NCI-H1092 treated with DMSO at 0.1 percent for 48 hours (cell line): ENCODE results near the gene CREBZF.

Source experiments
- DNase-seq: peaks from one replicate; lab custom pipeline; 2025; lab: John Stamatoyannopoulos, UW

Gene CREBZF, protein sequence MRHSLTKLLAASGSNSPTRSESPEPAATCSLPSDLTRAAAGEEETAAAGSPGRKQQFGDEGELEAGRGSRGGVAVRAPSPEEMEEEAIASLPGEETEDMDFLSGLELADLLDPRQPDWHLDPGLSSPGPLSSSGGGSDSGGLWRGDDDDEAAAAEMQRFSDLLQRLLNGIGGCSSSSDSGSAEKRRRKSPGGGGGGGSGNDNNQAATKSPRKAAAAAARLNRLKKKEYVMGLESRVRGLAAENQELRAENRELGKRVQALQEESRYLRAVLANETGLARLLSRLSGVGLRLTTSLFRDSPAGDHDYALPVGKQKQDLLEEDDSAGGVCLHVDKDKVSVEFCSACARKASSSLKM

GRCh38 chr11:85664615-85665481 is at the start of gene CREBZF:
Gene CREBZF (minus strand): TSS chr11:85665129. CDS start chr11:85664875, 254 bp downstream.
- peak; percentile 98 for DNase-seq

- DNase-seq = no peak
These were observed 48.0 kb upstream of the CREBZF start for GRCh38 chr11:85712953-85713352.

DNA sequence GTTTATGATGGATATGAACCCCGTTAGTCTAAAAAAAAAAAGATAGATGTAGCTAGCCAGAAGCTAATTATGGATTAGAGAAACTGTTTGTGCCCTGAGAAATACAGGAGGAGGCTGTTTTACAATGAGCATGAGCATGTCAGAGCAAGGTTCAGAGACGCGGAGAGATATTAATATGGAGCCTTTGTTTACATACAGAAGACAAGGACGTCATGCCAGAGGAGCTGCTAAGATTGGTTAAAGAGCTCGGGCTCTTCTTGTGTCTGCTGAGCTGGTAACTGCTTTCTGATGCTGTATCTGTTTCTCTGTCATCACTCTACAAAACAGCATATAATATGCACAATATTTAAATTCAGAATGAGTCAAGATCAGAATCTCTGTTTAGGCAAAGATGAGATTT is 46.0 kb upstream of the CREBZF start:
- no peak for DNase-seq

DNA sequence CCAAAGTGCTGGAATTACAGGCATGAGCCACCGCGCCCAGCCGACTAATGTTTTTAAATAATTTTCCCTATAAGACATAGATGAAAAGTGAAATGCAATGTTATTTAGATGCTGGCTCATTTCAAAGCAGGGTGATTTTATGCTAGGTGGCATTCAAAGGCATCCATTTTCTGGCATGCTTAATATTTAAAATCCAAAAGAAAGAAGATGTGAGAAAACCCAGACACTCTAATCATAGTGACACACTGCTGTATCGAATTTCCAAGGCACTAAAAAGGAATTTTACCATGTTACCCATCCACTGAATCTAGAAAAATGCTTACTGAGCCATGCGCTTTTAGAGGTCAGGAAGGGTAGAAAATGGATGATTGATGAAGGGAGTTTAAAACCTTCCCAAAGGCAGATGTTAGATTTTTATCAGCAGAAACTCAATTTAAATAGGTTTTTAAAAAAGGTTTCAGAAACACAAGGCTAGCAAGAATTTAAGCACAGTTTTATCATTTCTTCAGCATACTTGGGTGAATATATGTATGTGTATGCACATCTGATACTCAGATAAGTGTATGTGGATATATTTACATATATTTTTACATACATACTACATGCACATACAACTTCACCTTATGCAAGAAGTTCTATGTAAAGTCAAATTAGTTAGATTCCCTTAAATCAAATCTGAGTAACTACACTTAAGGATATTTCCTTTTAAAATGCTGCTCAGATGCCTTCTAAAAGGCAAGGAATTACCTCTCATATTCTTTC is 45.2 kb upstream of the CREBZF start:
- DNase-seq = no peak

DNA sequence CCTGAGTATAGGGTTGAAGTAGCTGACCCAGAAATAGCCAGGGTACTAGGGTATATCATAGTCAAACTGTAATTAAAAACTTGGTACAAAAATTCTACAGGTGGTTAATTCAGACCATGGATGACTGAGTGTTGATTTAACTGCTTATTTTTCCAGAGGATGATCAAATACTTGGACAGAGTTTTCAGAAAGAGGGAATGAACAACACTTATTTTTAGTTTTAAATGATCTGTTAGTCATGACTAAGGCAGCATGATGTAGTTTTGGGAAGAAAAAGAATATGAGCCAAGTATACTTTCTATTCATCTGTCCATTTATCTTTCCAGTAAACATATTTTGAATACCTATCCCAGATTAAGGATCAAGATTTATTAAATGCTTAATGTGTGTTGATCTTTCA is 40.9 kb upstream of the CREBZF start:
- DNase-seq = no peak

- DNase-seq = no peak
These were observed 40.0 kb upstream of the CREBZF start for GRCh38 chr11:85704967-85705366.

DNA sequence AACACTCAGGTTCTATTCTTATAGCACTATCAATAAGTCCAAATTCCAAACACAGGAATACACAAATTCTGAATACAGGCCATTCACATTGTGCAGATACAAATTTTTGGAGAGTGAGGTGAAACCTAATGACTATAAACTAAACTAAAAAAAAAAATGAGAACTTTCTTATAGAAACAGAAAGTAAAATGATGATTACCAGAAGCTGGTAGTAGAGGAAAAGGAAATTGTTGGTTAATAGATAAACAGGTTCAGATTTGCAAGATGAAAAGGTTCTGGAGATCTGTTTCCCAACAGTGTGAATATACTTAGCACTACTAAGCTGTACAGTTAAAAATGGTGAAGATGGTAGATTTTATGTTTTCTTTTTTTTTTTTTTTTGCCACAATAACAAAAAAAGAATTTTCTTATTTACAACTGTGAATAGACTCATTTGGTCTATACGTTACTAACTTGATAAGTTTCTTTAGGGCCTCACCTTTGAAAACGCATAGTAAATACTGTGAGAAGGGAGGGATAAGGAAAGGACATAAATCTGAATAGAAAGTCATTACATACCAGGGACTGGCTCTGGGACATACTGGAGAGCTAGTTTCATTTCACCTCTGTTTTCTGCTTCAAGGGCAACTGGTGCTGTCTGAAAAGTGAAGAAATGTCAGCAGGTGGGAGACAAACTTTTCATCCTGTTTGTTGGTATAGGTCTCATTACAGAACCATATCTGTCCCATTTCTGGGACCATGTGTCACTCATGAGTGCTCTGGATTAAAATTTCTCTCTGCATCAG is 35.2 kb upstream of the CREBZF start:
- no peak for DNase-seq

DNA sequence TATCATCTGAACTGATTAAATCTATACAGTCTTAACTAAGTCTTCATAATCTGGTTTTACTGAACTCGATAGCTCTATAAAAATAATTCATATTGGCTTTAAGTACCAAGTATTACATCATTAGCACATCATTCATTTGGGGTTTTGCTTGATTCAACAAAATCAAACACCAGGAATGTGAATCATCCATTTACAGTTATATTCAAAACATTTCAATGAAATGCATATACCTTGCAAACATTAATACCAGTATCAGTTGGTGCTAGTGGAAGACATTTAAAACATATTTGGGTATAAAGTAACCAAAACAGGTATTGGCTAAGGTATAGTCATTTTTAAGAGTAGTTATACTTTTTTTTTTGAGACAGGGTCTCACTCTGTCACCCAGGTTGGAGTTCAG is 33.3 kb upstream of the CREBZF start:
- DNase-seq = no peak

DNA sequence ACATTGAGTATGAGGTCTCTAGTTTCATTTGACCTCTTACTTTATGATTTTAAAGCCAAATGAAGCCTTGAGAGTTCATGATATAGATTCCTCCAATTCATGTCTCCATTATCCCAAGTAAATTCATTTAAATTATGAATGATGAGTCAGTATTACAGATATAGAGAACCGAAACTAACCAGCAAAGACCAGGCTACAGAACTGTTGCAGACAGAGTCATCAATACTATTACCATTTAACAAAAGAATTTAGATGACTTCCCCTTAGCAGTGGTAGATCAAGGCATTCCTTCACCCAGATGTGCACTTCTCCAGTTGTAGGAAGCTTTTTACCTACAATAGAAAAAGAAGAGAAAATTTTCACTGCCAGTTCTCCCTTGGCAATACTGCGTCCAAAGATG is 32.8 kb upstream of the CREBZF start:
- DNase-seq = no peak

DNA sequence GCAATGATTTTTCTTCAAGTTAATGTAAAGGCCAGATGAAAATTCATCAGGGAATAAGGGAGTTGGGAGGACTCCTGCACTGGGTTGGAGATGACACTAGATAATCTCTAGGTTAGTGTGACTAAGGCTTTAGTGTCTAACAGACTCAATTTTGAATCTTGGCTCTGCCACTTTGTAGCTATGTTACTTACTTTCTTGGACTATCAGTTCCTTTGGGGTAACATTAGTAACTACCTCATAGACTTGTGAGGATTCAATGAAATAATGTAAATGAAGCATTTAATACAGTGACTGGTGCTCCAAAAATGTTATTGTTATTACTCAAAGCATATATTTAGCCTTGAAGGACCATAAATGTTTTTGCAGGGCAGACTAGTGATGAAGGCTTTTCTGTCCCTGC is 30.6 kb upstream of the CREBZF start:
- no peak for DNase-seq

- DNase-seq = no peak
These were observed 29.6 kb upstream of the CREBZF start for GRCh38 chr11:85694385-85694980.

DNA sequence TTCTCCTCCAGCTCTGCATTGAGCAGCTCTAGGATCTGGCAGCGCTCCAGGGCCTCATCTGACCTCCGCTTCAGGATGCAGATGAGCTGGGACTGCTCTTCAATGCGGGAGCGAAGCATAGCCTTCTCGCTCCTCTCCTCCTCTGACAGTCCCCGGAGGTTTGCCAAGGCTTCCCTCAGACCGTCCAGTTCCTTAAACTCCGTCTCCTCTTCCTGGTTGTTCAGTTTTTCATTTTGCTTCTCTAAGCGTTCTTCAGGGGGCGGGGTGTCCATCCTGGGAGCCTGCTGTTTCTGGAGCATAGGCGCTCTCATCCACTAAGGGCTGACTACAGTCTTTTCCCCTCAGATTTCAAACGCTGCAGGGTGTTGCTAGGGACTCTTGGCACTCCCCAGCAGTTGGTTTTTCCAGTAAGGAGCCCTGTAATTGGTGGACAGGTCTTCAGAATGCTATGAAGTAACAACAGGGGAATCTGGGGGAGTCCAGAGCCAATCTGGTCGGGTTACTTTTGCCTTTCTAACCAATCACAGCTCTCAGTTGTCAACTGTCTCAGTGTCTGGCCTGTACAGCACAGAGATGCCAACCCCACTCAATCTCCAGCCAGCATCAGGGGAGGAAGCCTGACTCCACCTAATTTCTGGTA is 21.0 kb upstream of the CREBZF start, which contains the start of gene CCDC89:
CCDC89 (minus strand) TSS at position 376 of the 640 bp plus-strand sequence; CDS start at position 311, 65 bp downstream.
- DNase-seq = peak; percentile 76

DNA sequence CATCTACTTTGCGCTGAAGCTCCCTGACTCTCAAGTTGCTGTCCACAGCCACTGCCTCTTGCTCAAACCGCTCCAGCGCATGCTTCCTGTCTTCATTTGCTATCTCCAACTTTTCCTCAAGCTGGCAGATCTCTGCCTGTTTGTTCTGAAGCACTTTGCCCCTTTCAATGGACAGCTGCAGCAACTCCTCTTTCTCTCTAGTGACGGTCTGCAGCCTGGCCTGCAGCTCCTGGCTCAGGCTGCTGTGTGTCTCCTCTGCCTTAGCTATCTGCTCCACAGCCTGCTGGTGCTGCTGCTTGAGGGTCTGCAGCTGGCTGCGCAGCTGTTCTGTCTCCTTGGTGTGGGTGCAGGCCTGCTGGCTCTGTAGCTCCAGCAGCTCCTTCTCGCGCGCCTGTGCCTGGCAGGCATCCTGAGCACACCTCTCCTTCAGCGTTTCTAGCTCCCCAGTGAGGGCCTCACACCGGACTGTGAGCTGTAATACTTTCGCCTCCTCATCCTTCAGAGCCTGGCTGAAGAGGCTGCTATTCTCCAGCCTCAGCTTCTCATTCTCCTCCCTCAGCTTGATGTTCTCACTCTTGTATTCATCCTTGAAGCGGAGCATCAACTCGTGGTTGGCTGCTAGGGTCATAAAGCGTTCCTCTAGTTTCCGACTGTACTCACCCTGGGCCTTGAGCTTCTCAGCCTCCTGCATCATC is 20.3 kb upstream of the CREBZF start:
- DNase-seq = no peak

DNA sequence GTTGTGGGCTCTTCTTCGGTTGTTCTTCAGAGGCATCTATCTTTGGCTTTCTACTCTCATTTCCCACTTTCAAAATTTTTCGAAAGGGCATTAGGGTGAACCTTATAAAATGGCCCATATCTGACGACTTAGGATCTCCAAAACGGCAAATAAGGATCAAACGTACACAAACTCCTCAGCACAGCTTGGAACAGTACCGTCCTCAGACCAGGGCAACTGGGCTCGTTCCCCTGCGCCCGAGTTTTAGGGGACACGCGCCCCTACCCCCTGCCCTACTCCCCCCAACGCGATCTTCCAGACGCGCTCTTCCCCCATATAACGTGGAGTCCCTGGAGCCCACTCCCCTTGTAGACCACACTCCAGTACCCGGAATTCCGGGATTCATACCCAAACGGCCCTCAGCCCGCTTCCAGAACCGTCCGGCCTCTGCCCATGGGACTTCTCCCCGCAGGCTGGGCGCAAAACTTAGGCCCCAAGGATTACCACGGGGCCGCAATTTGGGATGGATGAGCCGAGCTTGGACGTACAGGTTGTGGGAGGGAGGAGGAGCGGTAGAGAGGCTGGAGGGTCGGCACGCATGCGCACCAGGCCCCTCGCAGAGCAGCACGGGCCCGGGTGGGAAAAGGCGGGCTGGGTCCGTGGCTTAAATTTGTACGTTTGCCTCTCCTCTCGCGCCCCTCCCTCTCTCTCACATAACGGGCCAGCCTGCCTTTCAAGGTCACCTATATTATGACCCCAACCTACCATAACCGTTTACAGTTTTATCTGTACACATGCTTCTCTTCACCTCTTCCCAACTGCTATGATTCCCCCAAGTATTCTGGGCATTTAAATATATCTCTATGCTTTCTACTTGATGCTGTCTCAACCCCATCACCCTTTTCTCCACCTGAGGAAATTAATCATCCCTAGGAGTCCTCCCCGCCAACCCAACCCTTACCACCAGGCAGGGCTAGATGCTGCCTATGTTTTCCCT is 17.7 kb upstream of the CREBZF start:
- peak; percentile 90 for DNase-seq

GRCh38 chr11:85680897-85681296 is 16.0 kb upstream of the CREBZF start:
- no peak for DNase-seq

- DNase-seq = no peak
These were observed 14.6 kb upstream of the CREBZF start for GRCh38 chr11:85679576-85679975.

DNA sequence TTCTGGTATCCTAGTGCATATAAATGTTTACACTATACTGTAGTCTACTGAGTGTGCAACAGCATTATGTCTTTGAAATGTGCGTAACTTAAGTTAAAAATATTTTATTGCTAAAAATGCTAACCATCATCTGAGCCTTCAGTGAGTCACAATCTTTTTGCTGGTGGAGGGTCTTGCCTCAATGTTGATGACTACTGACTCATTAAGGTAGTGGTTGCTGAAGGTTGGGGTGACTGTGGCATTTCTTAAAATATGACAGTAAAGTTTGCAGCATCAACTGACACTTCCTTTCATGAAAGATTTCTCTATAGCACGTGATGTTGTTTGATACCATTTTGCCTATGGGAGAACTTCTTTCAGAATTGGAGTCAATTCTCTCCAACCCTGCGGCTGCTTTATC is 8.5 kb upstream of the CREBZF start:
- DNase-seq = no peak

DNA sequence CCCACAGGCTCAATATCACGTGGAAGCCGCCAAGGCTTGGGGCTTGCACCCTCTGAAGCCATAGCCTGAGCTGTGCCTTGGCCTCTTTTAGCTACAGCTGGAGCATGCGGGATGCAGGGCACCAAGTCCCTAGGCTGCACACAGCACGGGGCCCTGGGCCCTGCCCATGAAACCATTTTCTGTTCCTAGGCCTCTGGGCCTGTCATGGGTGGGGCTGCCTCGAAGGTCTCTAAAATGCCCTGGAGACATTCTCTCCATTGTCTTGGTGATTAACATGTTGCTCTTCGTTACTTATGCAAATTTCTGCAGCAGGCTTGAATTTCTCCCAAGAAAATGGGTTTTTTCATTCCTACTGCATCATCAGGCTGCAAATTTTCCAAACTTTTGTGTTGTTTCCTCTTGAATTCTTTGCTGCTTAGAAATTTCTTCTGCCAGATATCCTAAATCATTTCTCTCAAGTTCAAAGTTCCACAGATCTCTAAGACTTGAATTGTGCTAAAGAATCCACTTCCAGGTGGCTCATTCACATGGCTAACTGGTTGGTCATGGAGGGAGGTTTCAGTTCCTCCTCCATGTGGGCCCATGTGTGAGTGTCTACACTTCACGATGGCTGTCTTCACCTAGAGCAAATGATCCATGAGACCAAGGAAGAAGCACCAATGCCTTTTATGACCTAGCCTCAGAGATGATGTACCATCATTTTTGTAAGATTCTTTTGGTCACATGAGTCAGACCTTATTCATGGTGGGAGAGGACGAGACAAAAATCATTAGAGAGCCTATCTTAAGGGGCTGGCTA is 7.4 kb upstream of the CREBZF start:
- no peak for DNase-seq
